OCI-LY7 (cell line): ENCODE results near the gene MYMK. TPM values are rescaled to one million over a fixed set of nuclear protein-coding genes. Genes with fewer than 3 reads are reported as not detected.
A peak's percentile ranks its signal among the peaks of the same experiment; 100 is the strongest.

ENCODE experiments used
- BruUV-seq: library from RNA; stranded (reverse); fragments of 400-500 nt; replicated peaks from 2 replicates; lab custom pipeline; 2021; lab: Mats Ljungman, UMichigan
- CTCF ChIA-PET: fragments of 300-600 bp; sonication (Branson Sonifier 250); formaldehyde crosslinking; loops from one replicate; lab custom pipeline; 2022; ENCODE audit warnings: antibody characterized with exemption; ENCODE audit not compliant: unreplicated experiment; lab: Charles Lee
- POLR2A ChIA-PET: fragments of 300-600 bp; sonication (Branson Sonifier 250); formaldehyde crosslinking; loops from one replicate; lab custom pipeline; 2022; ENCODE audit warnings: antibody characterized with exemption; lab: Charles Lee
- DNase-seq: peaks from one replicate; pipeline ENCODE4 v3.0.0-alpha.2; 2015; ENCODE audit warnings: low spot score
- H2AFZ ChIP-seq: fragments of 200-600 bp; sonication (generic), shearing (Covaris generic); 2 replicates; pipeline ENCODE4 v1.6.1; 2014; ENCODE audit warnings: mild to moderate bottlenecking, antibody characterized with exemption, low read length, moderate library complexity
- H3K27ac ChIP-seq: fragments of 200-600 bp; sonication (generic); 2 replicates; pipeline ENCODE4 v1.5.1; 2014; ENCODE audit warnings: mixed run types, low read depth, mild to moderate bottlenecking, moderate library complexity, low read length, inconsistent platforms; ENCODE audit not compliant: poor library complexity, severe bottlenecking
- H3K36me3 ChIP-seq: fragments of 200-600 bp; sonication (generic); 2 replicates; pipeline ENCODE4 v1.6.1; 2014; ENCODE audit warnings: mild to moderate bottlenecking, antibody characterized with exemption, low read length, moderate library complexity, mixed read lengths; ENCODE audit not compliant: insufficient read depth
- H3K4me1 ChIP-seq: fragments of 200-600 bp; sonication (generic); 2 replicates; pipeline ENCODE4 v1.5.1; 2014; ENCODE audit warnings: mild to moderate bottlenecking, low read length; ENCODE audit not compliant: insufficient read depth, poor library complexity, severe bottlenecking
- H3K4me2 ChIP-seq: fragments of 200-600 bp; sonication (generic); 2 replicates; pipeline ENCODE4 v1.6.1; 2014; ENCODE audit warnings: mild to moderate bottlenecking, low read length
- H3K4me3 ChIP-seq: fragments of 200-600 bp; sonication (generic); 2 replicates; pipeline ENCODE4 v1.5.1; 2014; ENCODE audit warnings: mild to moderate bottlenecking, low read depth, low read length; ENCODE audit not compliant: poor library complexity, severe bottlenecking
- H3K79me2 ChIP-seq: fragments of 200-600 bp; sonication (generic); 2 replicates; pipeline ENCODE4 v1.6.1; 2016; ENCODE audit warnings: low read depth, mild to moderate bottlenecking, low read length, moderate library complexity, mixed read lengths; ENCODE audit not compliant: insufficient read depth
- H3K9me2 ChIP-seq: fragments of 200-600 bp; sonication (generic); 2 replicates; pipeline ENCODE4 v1.6.1; 2016; ENCODE audit warnings: mild to moderate bottlenecking, low read length, mixed read lengths; ENCODE audit not compliant: insufficient read depth
- H3K9me3 ChIP-seq: fragments of 200-600 bp; sonication (generic); 2 replicates; pipeline ENCODE4 v1.6.1; 2014; ENCODE audit warnings: mild to moderate bottlenecking, mixed run types, low read length, mixed read lengths
- H4K20me1 ChIP-seq: fragments of 200-600 bp; sonication (generic); 2 replicates; pipeline ENCODE4 v1.6.1; 2014; ENCODE audit warnings: mild to moderate bottlenecking, antibody characterized with exemption, low read length, moderate library complexity, mixed read lengths; ENCODE audit not compliant: insufficient read depth
- CTCF ChIP-seq: fragments of 200-600 bp; sonication (generic); conservative IDR thresholded peaks from 2 replicates; pipeline ENCODE4 v1.5.1; 2014; ENCODE audit warnings: mild to moderate bottlenecking, antibody characterized with exemption, low read length, moderate library complexity, mixed read lengths
- EZH2phosphoT487 ChIP-seq: fragments of 200-600 bp; sonication (generic); IDR thresholded peaks from 2 replicates; pipeline ENCODE4 v1.6.1; 2018; ENCODE audit warnings: low read depth, borderline replicate concordance, mild to moderate bottlenecking, mixed run types, antibody characterized with exemption, low read length, moderate library complexity, mixed read lengths
- intact Hi-C: fragments of 100-400 bp; cut with micrococcal nuclease; formaldehyde crosslinking; loops from one replicate; pipeline ENCODE4 v1.10.0; 2022; ENCODE audit not compliant: unreplicated experiment
- total RNA-seq, 2 experiments: library from RNA; depleted of rRNA in 1 of 2; stranded (reverse); fragments of >200 nt in 1 of 2; shearing (Covaris generic) in 1 of 2; gene quantifications; 2 replicates each; pipeline ENCODE4 v1.2.3, GENCODE V29; 2014 to 2022

MYMK gene
- total RNA-seq, 2 experiments from 2014 or later = not detected

- H3K4me3 ChIP-seq = no peak overlapping the region
- H3K36me3 ChIP-seq = no peaks in the 10 kb centered on the region
- ChIA-PET CTCF (no interaction called here), POLR2A (no interaction called here)
- TF ChIP-seq CTCF (no peak), EZH2phosphoT487 (no peak)
- H3K4me2 ChIP-seq = no peak overlapping the region
- H3K79me2 ChIP-seq = no peaks in the 10 kb centered on the region
- no peak for DNase-seq
- H3K9me3 ChIP-seq = no peaks in the 10 kb centered on the region
- no peaks in the 10 kb centered on the region for H3K9me2 ChIP-seq
- H3K27ac ChIP-seq = no peak overlapping the region
- no peak overlapping the region for H2AFZ ChIP-seq
- BruUV-seq = no TSS peak
- H3K4me1 ChIP-seq = peaks cover 11% of the 10 kb centered on the region
- intact Hi-C loops = loop anchor here (2.0 kb wide), 2 partner anchors 35 to 139 kb away; partner anchors contain the start of genes MED22 and RPL7A
- no peaks in the 10 kb centered on the region for H4K20me1 ChIP-seq
Measured at GRCh38 chr9:133487331-133487725, 37.4 kb downstream of the MYMK start.

GRCh38 chr9:133485531-133486260 lies 39.1 kb downstream of the MYMK start:
- TF ChIP-seq CTCF (no peak), EZH2phosphoT487 (no peak)
- H3K4me3 ChIP-seq = peak overlapping the region; percentile 51
- H3K9me2 ChIP-seq = no peaks in the 10 kb centered on the region
- H2AFZ ChIP-seq = peak overlapping the region; percentile 65
- peak; percentile 84 for DNase-seq
- H3K9me3 ChIP-seq = no peaks in the 10 kb centered on the region
- no peaks in the 10 kb centered on the region for H3K79me2 ChIP-seq
- no TSS peak for BruUV-seq
- peak overlapping the region; percentile 59 for H3K27ac ChIP-seq
- peaks cover 11% of the 10 kb centered on the region for H3K4me1 ChIP-seq
- ChIA-PET CTCF (no interaction called here), POLR2A (no interaction called here)
- H3K36me3 ChIP-seq = no peaks in the 10 kb centered on the region
- H4K20me1 ChIP-seq = no peaks in the 10 kb centered on the region
- intact Hi-C loops = loop anchor here (1.0 to 2.0 kb wide), 4 partner anchors 33 to 300 kb away; partner anchors contain the start of genes MED22 and RPL7A
- H3K4me2 ChIP-seq = peak overlapping the region; percentile 75
